ENCODE results near the gene SOWAHB. TPM values are rescaled to one million over a fixed set of nuclear protein-coding genes. Genes with fewer than 3 reads are reported as not detected.

Gene SOWAHB
- total RNA-seq, 4 donors from 2014 or later, result 3.3 to 10.1 (median 6.0) TPM

GRCh38 chr4:76896614-76897535, 1.1 kb downstream of the SOWAHB start:
- no peak for DNase-seq (ENCODE audit: low spot score in 2 of 2)

GRCh38 chr4:76896048-76896447, 1.9 kb downstream of the SOWAHB start:
- WGBS, 2 donors, result 95 to 98% methylated on average over 4 to 7 of the region's 8 CpGs
- intact Hi-C loops (cut with DNase I; ENCODE audit: low total_unique reads), result no loop called here
- no peak for TF ChIP-seq CTCF (IDR thresholded peaks at IDR 0.05)
- no peak for TF ChIP-seq POLR2A (IDR thresholded peaks at IDR 0.05)
- DNase-seq (ENCODE audit: low spot score in 2 of 2), result no peak
- no peak overlapping the region for H3K4me3 ChIP-seq (ENCODE audit: low read depth, poor library complexity, severe bottlenecking)

More at GRCh38 chr4:76896614-76897535, 1.1 kb downstream of the SOWAHB start:
- intact Hi-C loops (cut with DNase I; ENCODE audit: low total_unique reads), result no loop called here
- TF ChIP-seq CTCF (IDR thresholded peaks at IDR 0.05), result no peak
- TF ChIP-seq POLR2A (IDR thresholded peaks at IDR 0.05), result no peak
- WGBS, 2 donors, result 13 to 25% methylated on average over 37 to 75 of the region's 82 CpGs
- H3K4me3 ChIP-seq (ENCODE audit: low read depth, poor library complexity, severe bottlenecking), result peak overlapping the region; percentile 20

- no peak overlapping the region for H3K4me3 ChIP-seq (ENCODE audit: low read depth, poor library complexity, severe bottlenecking)
- intact Hi-C loops (cut with DNase I; ENCODE audit: low total_unique reads), result no loop called here
- DNase-seq (ENCODE audit: low spot score in 2 of 2), result no peak
- no peak for TF ChIP-seq POLR2A (IDR thresholded peaks at IDR 0.05)
- TF ChIP-seq CTCF (IDR thresholded peaks at IDR 0.05), result no peak
- 98% methylated on average over 6 of the region's 6 CpGs for WGBS, 2 donors
Observed at GRCh38 chr4:76895619-76896018, 2.3 kb downstream of the SOWAHB start.

GRCh38 chr4:76894537-76895255, 3.2 kb downstream of the SOWAHB start:
- no peak for DNase-seq (ENCODE audit: low spot score in 2 of 2)
- no peak overlapping the region for H3K4me3 ChIP-seq (ENCODE audit: low read depth, poor library complexity, severe bottlenecking)
- 58 to 59% methylated on average over 6 of the region's 6 CpGs for WGBS, 2 donors
- TF ChIP-seq CTCF (IDR thresholded peaks at IDR 0.05) (no peak), POLR2A (IDR thresholded peaks at IDR 0.05) (no peak)
- intact Hi-C loops (cut with DNase I; ENCODE audit: low total_unique reads), result no loop called here

GRCh38 chr4:76892601-76893000, 5.3 kb downstream of the SOWAHB start:
- TF ChIP-seq POLR2A (IDR thresholded peaks at IDR 0.05), result no peak
- no peak for TF ChIP-seq CTCF (IDR thresholded peaks at IDR 0.05)
- H3K4me3 ChIP-seq (ENCODE audit: low read depth, poor library complexity, severe bottlenecking), result no peak overlapping the region
- WGBS, 2 donors, result 49 to 57% methylated on average over 3 of the region's 3 CpGs
- no peak for DNase-seq (ENCODE audit: low spot score in 2 of 2)
- intact Hi-C loops (cut with DNase I; ENCODE audit: low total_unique reads), result no loop called here

Measured in lower leg skin (tissue), 4 donors.